MM.1S (cell line): ENCODE measurements around the gene TAS2R39.

ENCODE experiments used
- DNase-seq: peaks from one replicate; pipeline ENCODE4 v3.0.0-alpha.2; 2015
- H2AFZ ChIP-seq: fragments of 300-600 bp; sonication (generic); 2 replicates; pipeline ENCODE4 v1.6.0; 2016; ENCODE audit warnings: antibody characterized with exemption, low read length
- H3F3A ChIP-seq: fragments of 300-600 bp; sonication (generic); 2 replicates; pipeline ENCODE4 v1.6.1; 2016; ENCODE audit warnings: mild to moderate bottlenecking, antibody characterized with exemption, low read length, moderate library complexity, mixed read lengths; ENCODE audit not compliant: insufficient read depth
- H3K27ac ChIP-seq: fragments of 300-600 bp; sonication (generic); 2 replicates; pipeline ENCODE4 v1.5.1; 2016; ENCODE audit warnings: mild to moderate bottlenecking, low read length
- H3K27me3 ChIP-seq: fragments of 300-600 bp; sonication (generic); replicated peaks from 2 replicates; pipeline ENCODE4 v1.6.0; 2016; ENCODE audit warnings: low read length; ENCODE audit not compliant: insufficient read depth
- H3K36me3 ChIP-seq: fragments of 300-600 bp; sonication (generic); replicated peaks from 2 replicates; pipeline ENCODE4 v1.6.1; 2016; ENCODE audit warnings: mild to moderate bottlenecking, low read length, mixed read lengths; ENCODE audit not compliant: insufficient read depth
- H3K4me1 ChIP-seq: fragments of 300-600 bp; sonication (generic); 2 replicates; pipeline ENCODE4 v1.6.1; 2016; ENCODE audit warnings: low read length, mixed read lengths
- H3K4me2 ChIP-seq: fragments of 300-600 bp; sonication (generic); 2 replicates; pipeline ENCODE4 v1.6.0; 2016; ENCODE audit warnings: low read depth, low read length
- H3K4me3 ChIP-seq: fragments of 300-600 bp; sonication (generic); 2 replicates; pipeline ENCODE4 v1.5.1; 2016; ENCODE audit warnings: low read length, mixed read lengths
- H3K79me2 ChIP-seq: fragments of 300-600 bp; sonication (generic); 2 replicates; pipeline ENCODE4 v1.6.1; 2016; ENCODE audit warnings: mixed run types, low read length, mixed read lengths
- H3K9ac ChIP-seq: fragments of 300-600 bp; sonication (generic); 2 replicates; pipeline ENCODE4 v1.6.1; 2016; ENCODE audit warnings: low read length, mixed read lengths
- H3K9me2 ChIP-seq: fragments of 300-600 bp; sonication (generic); replicated peaks from 2 replicates; pipeline ENCODE4 v1.6.1; 2016; ENCODE audit warnings: mild to moderate bottlenecking, low read length, mixed read lengths; ENCODE audit not compliant: insufficient read depth
- H3K9me3 ChIP-seq: fragments of 300-600 bp; sonication (generic); replicated peaks from 2 replicates; pipeline ENCODE4 v1.6.1; 2016; ENCODE audit warnings: mild to moderate bottlenecking, low read length, mixed read lengths; ENCODE audit not compliant: insufficient read depth
- H4K20me1 ChIP-seq: fragments of 300-600 bp; sonication (generic); 2 replicates; pipeline ENCODE4 v1.6.1; 2016; ENCODE audit warnings: mild to moderate bottlenecking, low read length, moderate library complexity, mixed read lengths; ENCODE audit not compliant: insufficient read depth
- EZH2 ChIP-seq: fragments of 300-600 bp; sonication (generic); optimal IDR thresholded peaks from 2 replicates; pipeline ENCODE3; 2017; ENCODE audit warnings: low read depth, mild to moderate bottlenecking, antibody characterized with exemption, low read length, mixed read lengths
- EZH2phosphoT487 ChIP-seq: fragments of 300-600 bp; sonication (generic); IDR thresholded peaks from 2 replicates; pipeline ENCODE4 v1.6.1; 2018; ENCODE audit warnings: antibody characterized with exemption, low read length
- TF ChIP-seq, protein P1 (sequence below): fragments of 300-600 bp; sonication (generic); IDR thresholded peaks from 2 replicates; pipeline ENCODE4 v1.5.1; 2016; ENCODE audit warnings: antibody characterized with exemption, low read length, mixed read lengths

The TAS2R39 gene

DNA sequence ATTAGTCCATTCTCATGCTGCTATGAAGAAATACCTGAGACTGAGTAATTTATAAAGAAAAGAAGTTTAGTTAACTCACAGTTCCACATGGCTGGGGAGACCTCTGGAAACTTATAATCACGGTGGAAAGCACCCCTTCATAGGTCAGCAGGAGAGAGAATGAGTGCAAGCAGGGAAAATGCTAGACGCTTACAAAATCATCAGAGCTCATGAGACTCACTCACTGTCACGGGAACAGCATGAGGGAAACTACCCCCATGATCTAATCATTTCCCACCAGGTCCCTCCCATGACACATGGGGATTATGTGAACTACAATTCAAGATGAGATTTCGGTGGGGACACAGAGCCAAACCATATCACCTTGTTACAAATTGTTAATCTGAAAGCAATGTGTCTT lies 15.8 kb downstream of the TAS2R39 start:
- Histone ChIP-seq H3K36me3 (no peaks in the 10 kb centered on the region), H2AFZ (no peak overlapping the region), H4K20me1 (no peaks in the 10 kb centered on the region), H3K4me2 (no peak overlapping the region), H3K27me3 (no peaks in the 10 kb centered on the region), H3K9me3 (no peaks in the 10 kb centered on the region), H3K4me3 (no peak overlapping the region), H3K9ac (no peak overlapping the region), H3F3A (no peaks in the 10 kb centered on the region), H3K27ac (no peak overlapping the region), H3K4me1 (no peaks in the 10 kb centered on the region), H3K79me2 (no peaks in the 10 kb centered on the region), H3K9me2 (no peaks in the 10 kb centered on the region)
- TF ChIP-seq EZH2 (no peak), EZH2phosphoT487 (no peak)
- TF ChIP-seq, protein P1, sequence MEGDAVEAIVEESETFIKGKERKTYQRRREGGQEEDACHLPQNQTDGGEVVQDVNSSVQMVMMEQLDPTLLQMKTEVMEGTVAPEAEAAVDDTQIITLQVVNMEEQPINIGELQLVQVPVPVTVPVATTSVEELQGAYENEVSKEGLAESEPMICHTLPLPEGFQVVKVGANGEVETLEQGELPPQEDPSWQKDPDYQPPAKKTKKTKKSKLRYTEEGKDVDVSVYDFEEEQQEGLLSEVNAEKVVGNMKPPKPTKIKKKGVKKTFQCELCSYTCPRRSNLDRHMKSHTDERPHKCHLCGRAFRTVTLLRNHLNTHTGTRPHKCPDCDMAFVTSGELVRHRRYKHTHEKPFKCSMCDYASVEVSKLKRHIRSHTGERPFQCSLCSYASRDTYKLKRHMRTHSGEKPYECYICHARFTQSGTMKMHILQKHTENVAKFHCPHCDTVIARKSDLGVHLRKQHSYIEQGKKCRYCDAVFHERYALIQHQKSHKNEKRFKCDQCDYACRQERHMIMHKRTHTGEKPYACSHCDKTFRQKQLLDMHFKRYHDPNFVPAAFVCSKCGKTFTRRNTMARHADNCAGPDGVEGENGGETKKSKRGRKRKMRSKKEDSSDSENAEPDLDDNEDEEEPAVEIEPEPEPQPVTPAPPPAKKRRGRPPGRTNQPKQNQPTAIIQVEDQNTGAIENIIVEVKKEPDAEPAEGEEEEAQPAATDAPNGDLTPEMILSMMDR, result no peak
- no peak for DNase-seq

DNA sequence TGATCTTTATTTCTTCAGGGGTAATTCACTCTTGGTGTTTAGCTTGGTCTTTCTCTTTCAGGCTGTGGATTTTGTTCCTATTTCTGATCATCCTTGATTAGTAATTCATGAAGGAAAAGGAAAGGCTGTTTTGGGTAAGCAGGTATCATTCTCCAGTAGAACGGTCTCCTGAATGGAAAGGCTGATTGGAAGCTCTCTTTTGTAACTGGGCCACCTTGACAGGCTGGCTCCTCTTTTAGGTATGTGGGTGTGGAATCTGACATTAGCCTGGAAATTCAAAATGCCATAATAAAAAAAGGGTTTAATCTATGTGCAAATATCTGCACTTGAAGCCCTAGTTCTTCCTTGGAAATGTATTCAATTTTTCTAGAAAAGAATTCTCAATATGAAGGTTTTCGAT lies 18.9 kb downstream of the TAS2R39 start:
- H3K79me2 ChIP-seq, result no peaks in the 10 kb centered on the region
- DNase-seq, result no peak

DNA sequence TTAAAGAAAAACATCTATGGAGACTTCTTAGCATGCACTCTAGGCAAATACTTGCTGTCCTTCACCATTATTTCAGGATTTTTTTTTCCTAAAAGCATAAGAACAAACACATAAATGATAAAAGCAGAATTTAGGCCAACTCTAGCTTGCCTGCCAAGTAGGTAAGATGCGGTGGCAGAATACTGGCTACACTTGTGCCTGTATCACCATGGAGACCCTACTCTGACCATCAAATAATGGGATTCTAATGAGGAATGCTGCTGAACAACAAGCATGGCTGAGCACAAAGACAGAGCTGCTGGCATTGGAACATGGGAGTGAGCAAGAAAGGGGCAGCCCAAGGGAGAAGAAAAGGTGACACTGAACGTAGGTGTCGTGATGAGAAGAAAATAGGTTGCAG lies 20.2 kb downstream of the TAS2R39 start:
- H4K20me1 ChIP-seq, result no peaks in the 10 kb centered on the region
- H3K4me3 ChIP-seq, result no peak overlapping the region
- H3K79me2 ChIP-seq, result no peaks in the 10 kb centered on the region
- H3K4me1 ChIP-seq, result peaks cover 11% of the 10 kb centered on the region
- no peak for TF ChIP-seq EZH2
- TF ChIP-seq, protein P1, result no peak
- TF ChIP-seq EZH2phosphoT487, result no peak
- H3K9me3 ChIP-seq, result no peaks in the 10 kb centered on the region
- H3K4me2 ChIP-seq, result no peak overlapping the region
- no peaks in the 10 kb centered on the region for H3K9me2 ChIP-seq
- no peak overlapping the region for H2AFZ ChIP-seq
- no peaks in the 10 kb centered on the region for H3K36me3 ChIP-seq
- peaks cover 6% of the 10 kb centered on the region; the same call in 1 of the 2 replicates for H3F3A ChIP-seq
- DNase-seq, result no peak
- no peak overlapping the region for H3K9ac ChIP-seq
- H3K27me3 ChIP-seq, result no peaks in the 10 kb centered on the region
- H3K27ac ChIP-seq, result no peak overlapping the region

More for the DNA sequence above, 18.9 kb downstream of the TAS2R39 start:
- H3K4me1 ChIP-seq, result peaks cover 11% of the 10 kb centered on the region
- no peak overlapping the region for H3K27ac ChIP-seq
- no peaks in the 10 kb centered on the region for H3K9me3 ChIP-seq
- no peaks in the 10 kb centered on the region for H4K20me1 ChIP-seq
- H3K9me2 ChIP-seq, result no peaks in the 10 kb centered on the region
- no peak overlapping the region for H3K4me2 ChIP-seq
- H3K9ac ChIP-seq, result no peak overlapping the region
- H2AFZ ChIP-seq, result no peak overlapping the region
- TF ChIP-seq EZH2phosphoT487 (no peak), EZH2 (no peak)
- TF ChIP-seq, protein P1, result no peak
- no peaks in the 10 kb centered on the region for H3K36me3 ChIP-seq
- H3F3A ChIP-seq, result peaks cover 6% of the 10 kb centered on the region; the same call in 1 of the 2 replicates
- no peaks in the 10 kb centered on the region for H3K27me3 ChIP-seq
- no peak overlapping the region for H3K4me3 ChIP-seq
